Mesangial cell (primary cell): ENCODE measurements around the gene LCTL. TPM values are rescaled to one million over a fixed set of nuclear protein-coding genes. Genes with fewer than 3 reads are reported as not detected.

Source experiments
- total RNA-seq: library from RNA; depleted of rRNA; stranded (reverse); fragments of >200 nt; gene quantifications from 2 replicates; pipeline ENCODE4 v1.2.3, GENCODE V29; 2015

LCTL gene
- total RNA-seq: 0.25 and 0.49 TPM in 2 replicates

GRCh38 chr15:66565741-66566144 lies at the start of gene LCTL:
Gene LCTL (minus strand): TSS chr15:66565998. CDS start chr15:66565365, 633 bp downstream.

GRCh38 chr15:66504563-66505429 lies 61.0 kb downstream of the LCTL start, which contains the start of the genes RPL4 and ZWILCH:
Gene RPL4 (minus strand): TSS chr15:66504855. CDS start chr15:66504790, 65 bp downstream.
Gene ZWILCH (plus strand): TSS chr15:66505326. CDS start chr15:66505339, 13 bp downstream.

Other genes starting within 250 kb of the LCTL start
- gene TIPIN, start 209.3 kb downstream of the LCTL start, total RNA-seq: 3.0 and 8.0 TPM in 2 replicates
- gene MAP2K1, start 179.1 kb downstream of the LCTL start, total RNA-seq: 26.1 and 42.0 TPM in 2 replicates
- 22.3 and 22.8 TPM in 2 replicates for gene SNAPC5, start 68.2 kb downstream of the LCTL start, total RNA-seq
- gene RPL4, start 61.1 kb downstream of the LCTL start, total RNA-seq: 6,003 and 6,582 TPM in 2 replicates
- 5.6 and 22.0 TPM in 2 replicates for gene ZWILCH, start 60.7 kb downstream of the LCTL start, total RNA-seq
- gene SMAD6, start 136.2 kb upstream of the LCTL start, total RNA-seq: 18.1 and 38.8 TPM in 2 replicates